Fibroblast of gingiva (primary cell): Measurements from ENCODE around the gene SPTBN5.

Experiments
- DNase-seq: peaks from one replicate; pipeline ENCODE4 v3.0.0-alpha.2; 2011; ENCODE audit warnings: low read depth

Gene SPTBN5

DNA sequence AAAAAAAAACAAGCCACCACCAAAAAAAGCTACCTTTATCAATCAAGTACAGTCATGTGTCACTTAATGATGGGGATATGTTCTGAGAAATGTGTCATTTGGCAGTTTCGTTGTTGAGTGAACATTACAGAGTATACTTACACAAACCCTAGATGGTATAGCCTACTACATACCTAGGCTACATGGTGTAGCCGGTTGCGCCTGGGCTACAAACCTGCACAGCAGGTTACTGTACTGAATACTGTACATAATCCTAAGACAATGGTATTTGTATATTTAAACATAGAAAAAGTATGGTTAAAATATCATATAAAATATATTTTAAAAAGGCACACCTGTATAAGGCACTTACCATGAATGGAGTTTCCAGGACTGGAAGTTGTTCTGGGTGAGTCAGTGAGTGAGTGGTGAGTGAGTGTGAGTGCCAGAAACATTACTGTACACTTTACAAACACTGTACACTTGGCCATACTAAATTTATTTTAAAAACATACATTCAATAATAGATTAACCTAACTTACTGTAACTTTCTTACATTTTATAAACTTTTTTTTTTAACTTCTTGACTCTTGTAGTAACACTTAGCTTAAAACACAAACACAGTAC, 91.9 kb downstream of the SPTBN5 start:
- DNase-seq = no peak

DNA sequence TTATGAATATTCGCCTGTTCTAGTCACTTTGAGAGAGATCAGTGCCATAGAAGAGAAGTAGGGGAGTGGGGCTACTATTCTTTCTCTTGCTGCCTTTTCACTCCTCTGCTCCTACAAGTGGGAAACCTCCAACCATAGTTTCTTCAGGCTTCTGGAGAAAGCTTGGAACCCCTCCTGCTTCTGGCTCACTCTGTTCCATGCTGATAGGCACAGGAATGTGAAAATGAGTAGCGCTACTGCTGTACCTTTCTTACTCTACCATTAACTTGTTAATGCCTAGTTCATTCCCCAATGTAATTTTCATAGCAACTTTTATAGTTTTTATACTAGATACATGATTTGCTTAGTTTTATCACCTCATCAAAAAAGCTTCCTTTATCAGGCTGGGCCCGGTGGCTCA, 92.7 kb downstream of the SPTBN5 start:
- no peak for DNase-seq

DNA sequence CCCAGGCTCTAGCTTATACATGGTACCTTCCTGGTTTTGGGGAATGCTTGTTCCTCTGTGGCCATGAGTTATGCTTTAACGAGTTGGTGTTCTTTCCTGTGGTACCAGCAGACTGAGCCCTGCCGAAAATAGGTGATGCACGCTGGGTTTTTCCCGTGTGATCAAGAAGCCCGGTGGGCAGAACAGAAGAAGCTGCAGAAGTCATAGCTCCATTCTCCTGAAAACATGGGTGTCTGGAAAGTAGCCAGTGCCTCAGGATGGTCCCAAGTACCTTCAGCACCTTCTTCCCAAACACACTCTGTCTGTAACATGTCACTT, 94.4 kb downstream of the SPTBN5 start:
- no peak for DNase-seq

DNA sequence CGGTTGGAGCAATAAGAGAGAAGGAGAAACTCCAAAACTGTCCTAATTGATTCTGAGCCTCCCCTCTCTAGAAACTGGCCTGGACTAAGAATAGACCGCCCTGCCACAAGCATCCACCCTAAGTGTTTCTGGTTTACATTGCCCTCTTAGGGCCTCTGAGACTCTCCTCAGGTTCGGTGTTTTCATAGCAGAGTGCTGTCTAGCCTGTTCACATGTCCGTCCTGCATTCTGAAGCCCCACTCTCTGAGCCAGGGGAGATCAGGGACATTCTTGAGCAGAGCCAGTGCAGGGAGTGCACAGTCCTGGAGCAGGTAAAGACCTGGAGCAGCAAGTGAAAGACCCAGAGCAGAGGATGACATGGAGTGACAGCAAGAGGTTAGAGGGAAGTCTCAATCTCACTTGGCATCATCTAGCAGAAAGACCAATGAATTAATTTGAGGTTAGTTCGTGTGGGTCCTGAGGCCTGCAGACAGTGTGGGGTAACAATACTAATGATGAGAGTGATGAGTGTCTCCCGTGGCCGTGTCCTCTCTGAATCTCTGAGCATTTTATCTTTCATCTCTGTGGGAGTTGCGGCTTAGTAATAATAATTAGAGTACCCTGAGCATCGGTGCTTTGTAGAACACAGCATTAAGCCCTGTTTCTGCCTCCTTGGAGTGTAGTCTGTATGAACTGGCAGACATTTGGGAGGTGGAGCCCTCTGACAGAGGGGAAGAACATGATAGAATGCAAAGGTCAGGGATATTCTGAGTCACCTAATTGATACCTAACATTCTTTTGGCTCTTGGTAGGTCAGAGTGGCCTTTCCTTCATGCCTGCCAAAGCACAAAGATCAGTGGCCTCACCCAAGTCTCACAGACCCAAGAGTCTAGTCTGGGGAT, 95.0 kb downstream of the SPTBN5 start:
- no peak for DNase-seq
